MCF 10A (cell line): Measurements from ENCODE around the gene CCDC88C. TPM values are rescaled to one million over a fixed set of nuclear protein-coding genes. Genes with fewer than 3 reads are reported as not detected.

Experiments
- BruUV-seq: library from RNA; stranded (reverse); fragments of 400-500 nt; replicated peaks from 2 replicates; lab custom pipeline; 2021; lab: Mats Ljungman, UMichigan
- CTCF ChIA-PET: fragments of 300-600 bp; sonication (Branson Sonifier 250); formaldehyde crosslinking; extraction: SDS; loops from one replicate; lab custom pipeline; 2021; ENCODE audit warnings: antibody characterized with exemption, inconsistent platforms; lab: Yijun Ruan, JAX
- POLR2A ChIA-PET: fragments of 300-600, 350-650 bp; sonication (Branson Sonifier 250); formaldehyde crosslinking; extraction: SDS; loops from one replicate; lab custom pipeline; 2020; ENCODE audit warnings: antibody characterized with exemption, inconsistent platforms; lab: Yijun Ruan, JAX
- DNase-seq: peaks from one replicate; pipeline ENCODE4 v3.0.0-alpha.2; 2018; ENCODE audit not compliant: unreplicated experiment
- H3K27ac Mint-ChIP-seq: one replicate; pipeline ENCODE4 v1.8.0; 2022; ENCODE audit warnings: mild to moderate bottlenecking, low read depth, mixed read lengths; ENCODE audit not compliant: unreplicated experiment
- H3K27me3 Mint-ChIP-seq: one replicate; pipeline ENCODE4 v1.8.0; 2022; ENCODE audit warnings: mixed read lengths; ENCODE audit not compliant: insufficient read depth, unreplicated experiment
- H3K36me3 Mint-ChIP-seq: one replicate; pipeline ENCODE4 v1.8.0; 2022; ENCODE audit warnings: mild to moderate bottlenecking, moderate library complexity, mixed read lengths; ENCODE audit not compliant: insufficient read depth, unreplicated experiment
- H3K4me1 Mint-ChIP-seq: one replicate; pipeline ENCODE4 v1.8.0; 2022; ENCODE audit warnings: mixed read lengths; ENCODE audit not compliant: insufficient read depth, unreplicated experiment
- H3K4me3 Mint-ChIP-seq: one replicate; pipeline ENCODE4 v1.8.0; 2022; ENCODE audit warnings: mild to moderate bottlenecking, moderate library complexity, mixed read lengths; ENCODE audit not compliant: unreplicated experiment
- H3K9me3 Mint-ChIP-seq: one replicate; pipeline ENCODE4 v1.8.0; 2022; ENCODE audit warnings: mixed read lengths; ENCODE audit not compliant: unreplicated experiment
- CTCF ChIP-seq: fragments of 200-600 bp; IDR thresholded peaks from one replicate; pipeline ENCODE4 v1.8.0; 2022; ENCODE audit warnings: antibody characterized with exemption, mild to moderate bottlenecking; ENCODE audit not compliant: unreplicated experiment
- intact Hi-C: fragments of 100-400 bp; cut with micrococcal nuclease; formaldehyde crosslinking; loops from 2 replicates; pipeline ENCODE4 v1.14.1; 2022
- total RNA-seq: library from RNA; stranded (reverse); gene quantifications from 2 replicates; pipeline ENCODE4 v1.2.3, GENCODE V29; 2022

CCDC88C gene
- total RNA-seq, 1 experiment from 2014 or later: 19.7 TPM

GRCh38 chr14:91255026-91255695, 162.5 kb downstream of the CCDC88C start:
- BruUV-seq: no TSS peak
- ChIA-PET POLR2A (no interaction called here), CTCF (no interaction called here)
- no peak for TF ChIP-seq CTCF
- H3K36me3 Mint-ChIP-seq: no peaks in the 10 kb centered on the region
- no peaks in the 10 kb centered on the region for H3K27me3 Mint-ChIP-seq
- H3K27ac Mint-ChIP-seq: no peak overlapping the region
- H3K4me3 Mint-ChIP-seq: no peak overlapping the region
- H3K4me1 Mint-ChIP-seq: peaks cover 20% of the 10 kb centered on the region
- DNase-seq: no peak
- no peaks in the 10 kb centered on the region for H3K9me3 Mint-ChIP-seq
- intact Hi-C loops: no loop called here

- no TSS peak for BruUV-seq
- H3K9me3 Mint-ChIP-seq: no peaks in the 10 kb centered on the region
- H3K27ac Mint-ChIP-seq: no peak overlapping the region
- no peaks in the 10 kb centered on the region for H3K36me3 Mint-ChIP-seq
- ChIA-PET CTCF (no interaction called here), POLR2A (no interaction called here)
- no peak for DNase-seq
- H3K4me3 Mint-ChIP-seq: peak overlapping the region; percentile 60
- no peak for TF ChIP-seq CTCF
- intact Hi-C loops: no loop called here
- H3K4me1 Mint-ChIP-seq: peaks cover 20% of the 10 kb centered on the region
- H3K27me3 Mint-ChIP-seq: no peaks in the 10 kb centered on the region
These were observed 163.2 kb downstream of the CCDC88C start for GRCh38 chr14:91254461-91254860.

GRCh38 chr14:91253795-91254323, 163.8 kb downstream of the CCDC88C start:
- Mint-ChIP-seq H3K36me3 (no peaks in the 10 kb centered on the region), H3K27ac (no peak overlapping the region), H3K27me3 (no peaks in the 10 kb centered on the region), H3K4me1 (peaks cover 19% of the 10 kb centered on the region), H3K4me3 (peak overlapping the region; percentile 60), H3K9me3 (no peaks in the 10 kb centered on the region)
- ChIA-PET POLR2A (no interaction called here), CTCF (no interaction called here)
- no TSS peak for BruUV-seq
- TF ChIP-seq CTCF: no peak
- DNase-seq: no peak
- intact Hi-C loops: no loop called here

- POLR2A ChIA-PET: no interaction called here
- H3K4me3 Mint-ChIP-seq: peak overlapping the region; percentile 60
- no peaks in the 10 kb centered on the region for H3K9me3 Mint-ChIP-seq
These were observed 164.5 kb downstream of the CCDC88C start for GRCh38 chr14:91252871-91253794.

More at GRCh38 chr14:91252871-91253794, 164.5 kb downstream of the CCDC88C start:
- H3K27ac Mint-ChIP-seq: no peak overlapping the region
- DNase-seq: no peak
- no TSS peak for BruUV-seq
- intact Hi-C loops: no loop called here
- no peaks in the 10 kb centered on the region for H3K36me3 Mint-ChIP-seq
- H3K27me3 Mint-ChIP-seq: no peaks in the 10 kb centered on the region
- TF ChIP-seq CTCF: no peak
- H3K4me1 Mint-ChIP-seq: peaks cover 12% of the 10 kb centered on the region
- CTCF ChIA-PET: interaction anchor here (0.6 to 1.6 kb wide), 3 partner anchors 10 to 76 kb away, joined by 3 to 5 read pairs (median 4); no protein-coding TSS in a partner anchor
